Measurements from ENCODE around the gene DCD. TPM values are rescaled to one million over a fixed set of nuclear protein-coding genes. Genes with fewer than 3 reads are reported as not detected.

DCD gene
- total RNA-seq, 2 experiments from 2014 or later = not detected

DNA sequence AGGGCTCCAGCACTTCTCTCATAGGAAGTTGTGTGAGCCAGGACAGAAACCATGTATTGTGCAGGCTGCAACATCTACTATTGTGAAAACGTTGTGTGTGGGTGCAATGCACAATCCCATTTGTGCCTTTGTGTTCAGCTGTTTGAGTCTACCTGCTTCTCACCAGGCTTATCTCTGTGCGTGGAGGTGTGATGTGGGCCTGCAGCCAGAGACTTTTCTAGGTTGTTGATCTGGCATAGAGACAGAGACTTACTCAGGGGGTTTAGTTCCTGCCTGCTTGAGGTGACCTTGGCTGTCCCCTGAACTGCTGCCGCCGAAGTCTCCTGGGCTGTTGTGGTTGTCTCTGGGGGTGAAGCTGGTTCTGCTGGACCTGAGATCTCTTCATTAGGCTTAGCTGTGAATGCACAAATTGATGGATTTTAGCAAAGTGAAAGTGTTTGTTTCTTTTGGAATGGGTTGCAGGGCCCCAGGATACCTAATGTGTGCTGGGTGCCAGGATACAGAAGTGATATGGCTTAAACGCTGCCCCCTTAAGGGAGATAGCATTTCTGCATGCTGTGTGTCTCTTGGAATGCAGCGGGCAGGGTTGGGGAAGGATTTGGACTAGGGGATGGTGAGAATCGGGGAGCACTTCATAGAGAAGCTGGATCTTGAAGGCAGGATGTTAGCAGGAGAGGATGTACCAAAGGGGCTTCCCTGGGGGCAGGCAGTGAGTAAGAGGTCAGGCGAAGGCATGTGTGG is 16.0 kb downstream of the DCD start:
- Mint-ChIP-seq H3K36me3 (ENCODE audit: low read depth) (no peaks in the 10 kb centered on the region), H3K4me1 (ENCODE audit: low read depth) (no peaks in the 10 kb centered on the region), H3K4me3 (no peak overlapping the region), H3K9me3 (no peaks in the 10 kb centered on the region), H3K27ac (no peak overlapping the region), H3K27me3 (peaks cover 60% of the 10 kb centered on the region)
- no peak for DNase-seq
- H3K36me3 ChIP-seq (ENCODE audit: insufficient read depth, low read length) = no peaks in the 10 kb centered on the region
- no peaks in the 10 kb centered on the region for H3K4me1 ChIP-seq (ENCODE audit: insufficient read depth, low read length)
- H3K4me3 ChIP-seq (ENCODE audit: low read length) = no peak overlapping the region
- no peak overlapping the region for H3K27ac ChIP-seq (ENCODE audit: low read depth in 1 of 2, low read length in 2 of 2)
- POLR2A ChIA-PET = no interaction called here
- intact Hi-C loops (cut with DNase I, micrococcal nuclease) = no loop called here
- CTCF ChIA-PET = no interaction called here
- ATAC-seq (ENCODE audit: poor library complexity) = no peak
- H3K9me3 ChIP-seq (ENCODE audit: control insufficient read depth in 1 of 2, insufficient read depth in 1 of 2, low read length in 2 of 2) = peaks cover 5 to 9% of the 10 kb centered on the region in 2 experiments
- peaks cover 8 to 15% of the 10 kb centered on the region in 2 experiments for H3K27me3 ChIP-seq (ENCODE audit: control insufficient read depth in 1 of 2, insufficient read depth in 2 of 2, low read length in 2 of 2)
- TF ChIP-seq, protein P1, sequence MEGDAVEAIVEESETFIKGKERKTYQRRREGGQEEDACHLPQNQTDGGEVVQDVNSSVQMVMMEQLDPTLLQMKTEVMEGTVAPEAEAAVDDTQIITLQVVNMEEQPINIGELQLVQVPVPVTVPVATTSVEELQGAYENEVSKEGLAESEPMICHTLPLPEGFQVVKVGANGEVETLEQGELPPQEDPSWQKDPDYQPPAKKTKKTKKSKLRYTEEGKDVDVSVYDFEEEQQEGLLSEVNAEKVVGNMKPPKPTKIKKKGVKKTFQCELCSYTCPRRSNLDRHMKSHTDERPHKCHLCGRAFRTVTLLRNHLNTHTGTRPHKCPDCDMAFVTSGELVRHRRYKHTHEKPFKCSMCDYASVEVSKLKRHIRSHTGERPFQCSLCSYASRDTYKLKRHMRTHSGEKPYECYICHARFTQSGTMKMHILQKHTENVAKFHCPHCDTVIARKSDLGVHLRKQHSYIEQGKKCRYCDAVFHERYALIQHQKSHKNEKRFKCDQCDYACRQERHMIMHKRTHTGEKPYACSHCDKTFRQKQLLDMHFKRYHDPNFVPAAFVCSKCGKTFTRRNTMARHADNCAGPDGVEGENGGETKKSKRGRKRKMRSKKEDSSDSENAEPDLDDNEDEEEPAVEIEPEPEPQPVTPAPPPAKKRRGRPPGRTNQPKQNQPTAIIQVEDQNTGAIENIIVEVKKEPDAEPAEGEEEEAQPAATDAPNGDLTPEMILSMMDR (IDR thresholded peaks at IDR 0.05) = no peak

GRCh38 chr12:54631551-54631950 is 16.6 kb downstream of the DCD start:
- H3K27ac Mint-ChIP-seq = no peak overlapping the region
- no peak overlapping the region for H3K4me3 Mint-ChIP-seq
- peaks cover 8 to 15% of the 10 kb centered on the region in 2 experiments for H3K27me3 ChIP-seq (ENCODE audit: control insufficient read depth in 1 of 2, insufficient read depth in 2 of 2, low read length in 2 of 2)
- intact Hi-C loops (cut with DNase I, micrococcal nuclease) = no loop called here
- no peaks in the 10 kb centered on the region for H3K9me3 Mint-ChIP-seq
- H3K36me3 ChIP-seq (ENCODE audit: insufficient read depth, low read length) = no peaks in the 10 kb centered on the region
- no peaks in the 10 kb centered on the region for H3K36me3 Mint-ChIP-seq (ENCODE audit: low read depth)
- TF ChIP-seq, protein P1 (IDR thresholded peaks at IDR 0.05) = no peak
- DNase-seq = no peak
- H3K4me1 Mint-ChIP-seq (ENCODE audit: low read depth) = no peaks in the 10 kb centered on the region
- POLR2A ChIA-PET = no interaction called here
- no peak overlapping the region for H3K4me3 ChIP-seq (ENCODE audit: low read length)
- CTCF ChIA-PET = no interaction called here
- ATAC-seq (ENCODE audit: poor library complexity) = no peak
- H3K27ac ChIP-seq (ENCODE audit: low read depth in 1 of 2, low read length in 2 of 2) = no peak overlapping the region
- H3K9me3 ChIP-seq (ENCODE audit: control insufficient read depth in 1 of 2, insufficient read depth in 1 of 2, low read length in 2 of 2) = peaks cover 5 to 9% of the 10 kb centered on the region in 2 experiments
- peaks cover 66% of the 10 kb centered on the region for H3K27me3 Mint-ChIP-seq
- no peaks in the 10 kb centered on the region for H3K4me1 ChIP-seq (ENCODE audit: insufficient read depth, low read length)

GRCh38 chr12:54629925-54630324 is 18.2 kb downstream of the DCD start:
- Histone ChIP-seq H3K27ac (ENCODE audit: low read depth in 1 of 2, low read length in 2 of 2) (no peak overlapping the region), H3K36me3 (ENCODE audit: insufficient read depth, low read length) (no peaks in the 10 kb centered on the region), H3K4me1 (ENCODE audit: insufficient read depth, low read length) (no peaks in the 10 kb centered on the region), H3K4me3 (ENCODE audit: low read length) (no peak overlapping the region), H3K27me3 (ENCODE audit: control insufficient read depth in 1 of 2, insufficient read depth in 2 of 2, low read length in 2 of 2) (peaks cover 10 to 15% of the 10 kb centered on the region in 2 experiments), H3K9me3 (ENCODE audit: control insufficient read depth in 1 of 2, insufficient read depth in 1 of 2, low read length in 2 of 2) (peaks cover 5 to 9% of the 10 kb centered on the region in 2 experiments)
- ChIA-PET POLR2A (no interaction called here), CTCF (no interaction called here)
- Mint-ChIP-seq H3K27me3 (peaks cover 79% of the 10 kb centered on the region), H3K4me3 (no peak overlapping the region), H3K36me3 (ENCODE audit: low read depth) (no peaks in the 10 kb centered on the region), H3K4me1 (ENCODE audit: low read depth) (no peaks in the 10 kb centered on the region), H3K9me3 (no peaks in the 10 kb centered on the region), H3K27ac (no peak overlapping the region)
- no peak for ATAC-seq (ENCODE audit: poor library complexity)
- no peak for DNase-seq
- TF ChIP-seq, protein P1 (IDR thresholded peaks at IDR 0.05) = no peak
- intact Hi-C loops (cut with DNase I, micrococcal nuclease) = no loop called here
